Hippocampal formation (tissue), 2 donors: ENCODE results near the gene LILRA1.
"Not testable (repeated sequence)": the region's sequence is repeated elsewhere in the genome, so short reads cannot be mapped to it uniquely, and the experiment has no call there.

ENCODE experiments used
- DNase-seq, 2 donors: peaks; one replicate each; lab custom pipeline; 2025; lab: John Stamatoyannopoulos, UW

LILRA1 gene

DNA sequence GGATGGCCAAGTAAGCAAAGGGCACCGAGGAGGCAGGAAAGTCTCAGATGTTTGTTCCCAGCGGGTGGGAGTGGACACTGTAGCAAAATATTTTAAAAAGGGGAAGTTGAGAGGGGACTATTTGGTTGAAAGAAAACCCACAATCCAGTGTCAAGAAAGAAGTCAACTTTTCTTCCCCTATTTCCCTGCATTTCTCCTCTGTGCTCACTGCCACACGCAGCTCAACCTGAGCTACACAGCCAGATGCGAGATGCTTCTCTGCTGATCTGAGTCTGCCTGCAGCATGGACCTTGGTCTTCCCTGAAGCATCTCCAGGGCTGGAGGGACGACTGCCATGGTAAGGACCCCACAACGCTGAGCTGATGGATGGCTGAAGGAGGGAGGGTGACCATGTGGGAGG is at the start of gene LILRA1:
LILRA1 (plus strand) TSS at position 188 of the 400 bp plus-strand sequence. CDS start 613 bp downstream, outside the sequence.
- not testable (repeated sequence) for DNase-seq

DNA sequence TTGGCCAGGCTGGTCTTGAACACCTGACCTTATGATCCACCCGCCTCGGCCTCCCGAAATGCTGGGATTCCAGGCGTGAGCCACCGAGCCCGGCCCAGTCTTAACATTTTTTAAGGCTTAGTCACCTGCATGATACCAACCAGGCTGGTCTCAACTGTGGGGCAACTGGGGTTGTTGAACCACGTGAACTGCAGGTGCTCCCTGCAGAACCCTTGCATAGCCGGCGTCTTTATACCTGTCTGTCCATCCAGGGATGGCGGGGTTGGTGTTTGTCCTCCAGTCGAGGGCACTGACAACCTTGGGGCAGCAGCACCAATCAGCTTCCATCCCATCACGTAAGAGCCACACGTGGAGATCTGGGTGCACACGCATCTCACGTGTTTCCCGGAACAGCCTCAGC is 44.6 kb upstream of the LILRA1 start:
- DNase-seq, result no peak

DNA sequence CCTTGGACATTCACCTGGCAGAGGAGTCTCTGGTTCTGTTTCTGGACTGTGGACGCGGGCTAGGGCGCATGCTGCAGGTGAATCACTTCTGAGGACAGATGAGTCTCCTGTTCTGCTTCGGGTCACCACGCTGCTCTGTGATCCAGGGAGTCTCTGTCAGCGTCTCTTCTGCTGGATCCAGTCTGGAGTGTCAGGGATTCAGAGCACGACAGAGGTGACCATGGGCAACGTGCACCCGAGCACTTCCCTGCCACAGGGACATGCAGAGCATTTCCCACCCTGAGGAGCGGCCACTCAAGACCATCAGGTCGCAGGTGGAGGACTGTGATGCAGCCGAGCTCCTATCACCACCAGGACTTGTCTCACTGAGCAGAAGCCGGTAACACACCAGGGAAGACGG is 44.2 kb upstream of the LILRA1 start:
- DNase-seq, result no peak

DNA sequence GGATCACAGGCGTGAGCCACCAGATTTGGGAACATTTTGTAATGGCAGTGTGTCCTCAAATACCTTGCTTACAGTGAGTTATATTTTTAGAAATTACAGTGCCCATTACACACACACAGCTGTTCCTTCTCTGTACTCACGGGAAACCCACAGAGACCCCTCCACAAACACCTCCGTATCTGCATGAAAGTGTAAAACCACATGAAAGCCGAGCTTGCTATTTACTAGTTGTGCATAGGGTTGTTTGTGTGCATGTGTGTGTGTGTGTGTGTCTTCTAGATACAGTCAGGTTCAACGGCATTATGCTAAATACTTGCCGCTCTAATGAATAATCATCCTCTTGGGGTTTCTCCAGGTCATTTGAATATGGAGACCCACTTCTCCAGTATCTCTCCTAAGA is 42.1 kb upstream of the LILRA1 start:
- no peak for DNase-seq

DNA sequence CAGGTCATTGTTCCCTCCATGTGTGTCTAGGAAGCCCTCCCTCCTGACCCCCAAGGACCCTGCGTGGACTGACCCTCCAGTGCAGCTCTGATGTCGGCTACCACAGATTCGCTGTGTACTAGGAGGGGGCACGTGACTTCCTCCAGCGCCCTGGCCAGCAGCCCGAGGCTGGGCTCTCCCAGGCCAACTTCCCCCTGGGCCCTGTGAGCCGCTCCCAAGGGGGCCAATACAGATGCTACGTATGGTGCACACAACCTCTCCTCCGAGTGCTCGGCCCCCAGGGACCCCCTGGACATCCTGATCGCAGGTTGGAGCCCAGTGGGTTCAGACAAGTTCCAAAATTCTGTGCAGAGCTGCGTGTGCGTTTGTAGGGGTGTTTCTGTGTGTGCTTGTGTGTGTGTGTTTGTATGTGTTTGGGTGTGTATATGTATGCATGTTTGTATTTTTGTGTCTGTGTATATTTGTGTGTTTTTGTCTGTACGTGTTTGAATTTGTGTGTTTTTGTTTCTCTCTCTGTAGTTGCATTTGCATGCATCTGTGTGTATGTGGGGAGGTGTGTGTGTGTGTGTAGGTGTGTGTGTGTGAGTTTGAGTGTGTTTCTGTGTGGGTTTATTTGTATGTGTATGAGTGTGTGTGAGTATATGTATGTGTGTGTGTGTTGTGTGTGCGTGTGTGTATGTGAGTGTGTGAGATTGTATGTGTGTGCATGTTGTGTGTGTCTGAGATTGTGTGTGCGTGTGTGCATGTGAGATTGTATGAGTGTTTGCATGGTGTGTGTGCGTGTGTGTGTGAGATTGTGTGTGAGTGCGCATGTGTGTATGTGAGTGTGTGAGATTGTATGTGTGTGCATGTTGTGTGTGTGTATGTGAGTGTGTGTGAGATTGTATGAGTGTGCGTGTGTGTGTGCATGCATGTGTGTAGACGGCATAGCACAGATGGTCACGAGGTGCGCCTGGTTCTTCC is 41.2 kb upstream of the LILRA1 start:
- no peak for DNase-seq

DNA sequence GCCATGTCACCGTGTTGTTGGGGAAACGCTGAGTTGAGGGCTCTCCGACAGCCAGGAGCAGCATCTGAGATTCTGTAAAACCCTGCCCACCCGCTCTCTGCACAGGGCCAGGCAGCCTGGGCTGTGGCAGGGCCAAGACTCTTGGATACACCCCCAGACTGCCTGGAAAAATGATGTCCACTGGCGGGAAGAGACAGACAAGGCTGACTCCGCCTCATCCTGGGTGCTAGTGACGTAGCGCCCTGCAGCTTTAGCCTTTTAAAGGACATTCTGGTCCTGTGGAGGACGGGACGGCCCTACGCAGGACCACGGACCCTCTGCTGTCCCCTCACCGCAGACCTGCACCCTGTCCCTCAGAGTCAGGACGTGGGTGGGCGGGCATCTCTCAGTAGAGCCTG is 40.5 kb upstream of the LILRA1 start:
- DNase-seq, result no peak

DNA sequence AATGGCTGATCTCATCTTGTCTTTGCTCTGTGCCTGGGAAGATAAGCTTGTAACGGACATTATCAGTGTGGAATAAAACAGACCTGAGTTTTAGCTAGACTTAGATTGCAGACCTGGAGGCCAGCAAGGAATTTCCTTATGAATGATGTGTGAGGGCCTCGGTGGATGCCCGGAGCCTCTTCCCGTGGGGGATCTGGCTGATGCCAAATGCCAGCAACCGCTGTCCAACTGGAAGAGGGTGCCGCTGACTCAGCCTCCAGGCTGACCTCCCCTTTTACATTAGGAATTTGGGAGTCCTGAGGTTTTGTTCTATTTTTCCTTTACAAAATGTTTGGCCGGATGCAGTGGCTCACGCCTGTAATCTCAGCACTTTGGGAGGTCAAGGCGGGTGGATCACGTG is 39.4 kb upstream of the LILRA1 start:
- DNase-seq, result no peak

DNA sequence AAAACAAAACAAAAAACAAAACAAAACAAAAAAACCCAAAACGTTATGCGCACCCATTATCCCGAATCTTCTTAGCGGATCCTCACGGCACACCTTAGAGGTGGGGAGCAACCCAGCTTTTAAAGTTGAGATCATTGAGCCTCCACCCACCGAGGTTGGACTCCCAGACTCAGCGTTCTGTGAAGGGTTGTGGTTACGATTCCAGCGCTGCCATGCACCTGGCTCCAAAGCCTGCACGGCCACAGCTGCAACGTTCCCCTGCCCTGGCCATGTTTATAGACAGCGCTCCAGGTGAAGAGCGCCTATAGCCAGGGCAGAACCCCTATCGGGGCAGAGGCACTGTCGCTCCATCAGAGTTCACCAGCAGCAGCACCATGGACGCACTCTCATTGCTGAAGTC is 38.5 kb upstream of the LILRA1 start:
- no peak for DNase-seq

DNA sequence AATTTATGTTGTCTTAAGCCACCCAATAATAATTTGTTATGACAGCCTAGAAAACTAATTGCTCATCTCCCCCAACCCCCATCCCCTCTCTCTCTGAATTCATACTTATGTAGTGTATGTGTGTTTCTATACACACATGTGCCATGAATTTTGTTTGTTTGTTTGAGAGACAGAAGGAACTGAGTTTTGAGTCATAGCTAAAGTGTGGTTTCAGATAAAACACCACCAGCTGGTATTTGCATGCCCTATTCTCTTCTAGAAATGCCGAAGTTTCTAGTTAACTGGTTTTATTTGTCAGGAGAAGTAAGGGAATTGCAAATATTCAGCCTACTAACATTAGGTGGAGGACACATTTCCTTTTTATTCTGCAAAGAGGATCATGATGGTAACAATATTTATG is 37.2 kb upstream of the LILRA1 start:
- DNase-seq, result no peak

DNA sequence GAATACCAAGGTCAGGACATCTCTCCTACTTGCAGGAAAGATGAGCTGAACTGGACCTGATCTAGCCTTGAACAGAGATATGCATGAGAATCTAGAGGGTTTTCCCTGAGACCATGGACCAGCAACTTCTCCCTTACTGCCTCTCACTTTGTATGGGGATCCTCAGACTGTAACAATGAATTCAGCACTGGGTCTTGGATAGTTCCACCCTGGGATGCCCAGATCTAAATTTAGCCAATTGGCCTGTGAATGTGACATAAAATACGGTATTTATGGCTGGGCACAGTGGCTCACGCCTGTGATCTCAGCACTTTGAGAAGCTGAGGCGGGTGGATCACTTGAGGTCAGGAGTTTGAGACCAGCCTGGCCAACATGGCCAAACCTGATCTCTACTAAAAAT is 35.1 kb upstream of the LILRA1 start:
- no peak for DNase-seq

DNA sequence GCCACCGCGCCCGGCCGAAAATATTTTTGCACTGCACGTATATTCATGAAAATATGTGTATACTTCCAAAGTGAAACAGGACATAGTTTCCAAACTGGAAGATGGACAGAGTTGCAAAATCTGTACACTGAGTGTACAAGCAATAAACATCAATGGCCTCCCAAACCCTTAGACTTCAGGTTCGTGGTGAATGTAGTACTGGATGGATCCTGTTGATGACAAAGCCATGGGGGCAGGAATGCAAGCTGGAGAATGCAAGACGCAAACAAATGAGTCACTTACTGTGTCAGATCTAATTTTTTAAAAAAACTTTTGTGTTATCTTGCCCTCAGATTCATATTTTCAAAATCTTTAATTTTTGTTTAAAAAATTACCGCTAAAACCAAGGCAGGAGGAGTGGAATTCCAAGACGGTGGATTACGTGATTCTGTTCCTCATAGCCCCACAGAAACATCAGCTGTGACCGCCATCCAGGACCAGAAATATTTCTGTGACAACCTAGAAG is 32.5 kb upstream of the LILRA1 start:
- DNase-seq, result no peak

DNA sequence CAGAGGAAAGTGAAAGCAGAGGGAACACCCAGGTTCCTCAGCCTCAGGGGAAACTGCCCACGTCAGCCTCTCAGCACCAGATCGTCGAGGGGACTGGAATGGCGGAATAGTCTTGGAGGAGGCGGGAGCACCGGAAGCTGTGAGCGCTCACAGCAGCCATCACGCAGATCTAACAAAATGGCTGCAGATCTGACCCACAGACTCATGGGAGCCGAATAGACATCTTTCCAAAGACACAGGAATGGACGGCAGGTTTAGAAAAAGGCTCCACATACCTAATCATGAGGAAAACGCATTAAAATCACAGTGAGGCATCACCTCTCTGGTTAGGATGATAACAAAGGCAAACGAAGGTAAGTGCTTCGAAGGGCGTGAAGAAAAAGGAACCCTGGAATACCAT is 31.6 kb upstream of the LILRA1 start:
- no peak for DNase-seq

DNA sequence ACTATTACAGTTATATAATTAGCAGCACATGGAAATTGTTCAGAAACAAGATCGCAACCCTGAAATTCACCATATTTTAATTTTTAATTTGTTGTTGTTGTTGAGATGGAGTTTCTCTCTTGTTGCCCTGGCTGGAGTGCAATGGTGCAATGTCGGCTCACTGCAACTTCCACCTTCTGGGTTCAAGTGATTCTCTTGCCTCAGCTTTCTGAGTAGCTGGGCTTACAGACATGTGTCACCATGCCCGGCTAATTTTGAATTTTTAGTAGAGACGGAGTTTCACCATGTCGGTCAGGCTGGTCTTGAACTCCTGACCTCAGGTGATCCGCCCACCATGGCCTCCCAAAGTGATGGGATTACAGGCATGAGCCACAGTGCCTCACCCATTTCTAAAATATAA is 30.2 kb upstream of the LILRA1 start:
- DNase-seq, result not testable (repeated sequence)

DNA sequence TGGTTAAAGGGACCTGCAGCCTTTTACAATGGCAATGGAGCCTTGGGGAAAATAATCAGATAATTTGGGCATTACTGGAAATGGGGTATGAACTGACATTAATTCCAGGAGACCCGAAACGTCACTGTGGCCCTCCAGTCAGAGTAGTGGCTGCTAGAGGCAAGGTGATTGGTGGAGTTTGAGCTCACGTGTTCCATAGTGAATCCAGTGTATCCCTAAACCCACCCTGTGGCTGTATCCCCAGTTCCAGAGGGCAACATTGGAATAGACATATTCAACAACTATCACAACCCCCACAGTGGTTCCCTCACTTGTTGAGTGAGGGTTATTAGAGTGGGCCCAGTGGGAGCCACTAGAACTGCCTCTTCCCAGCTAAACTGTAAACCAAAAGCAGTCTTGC is 23.1 kb upstream of the LILRA1 start:
- no peak for DNase-seq

DNA sequence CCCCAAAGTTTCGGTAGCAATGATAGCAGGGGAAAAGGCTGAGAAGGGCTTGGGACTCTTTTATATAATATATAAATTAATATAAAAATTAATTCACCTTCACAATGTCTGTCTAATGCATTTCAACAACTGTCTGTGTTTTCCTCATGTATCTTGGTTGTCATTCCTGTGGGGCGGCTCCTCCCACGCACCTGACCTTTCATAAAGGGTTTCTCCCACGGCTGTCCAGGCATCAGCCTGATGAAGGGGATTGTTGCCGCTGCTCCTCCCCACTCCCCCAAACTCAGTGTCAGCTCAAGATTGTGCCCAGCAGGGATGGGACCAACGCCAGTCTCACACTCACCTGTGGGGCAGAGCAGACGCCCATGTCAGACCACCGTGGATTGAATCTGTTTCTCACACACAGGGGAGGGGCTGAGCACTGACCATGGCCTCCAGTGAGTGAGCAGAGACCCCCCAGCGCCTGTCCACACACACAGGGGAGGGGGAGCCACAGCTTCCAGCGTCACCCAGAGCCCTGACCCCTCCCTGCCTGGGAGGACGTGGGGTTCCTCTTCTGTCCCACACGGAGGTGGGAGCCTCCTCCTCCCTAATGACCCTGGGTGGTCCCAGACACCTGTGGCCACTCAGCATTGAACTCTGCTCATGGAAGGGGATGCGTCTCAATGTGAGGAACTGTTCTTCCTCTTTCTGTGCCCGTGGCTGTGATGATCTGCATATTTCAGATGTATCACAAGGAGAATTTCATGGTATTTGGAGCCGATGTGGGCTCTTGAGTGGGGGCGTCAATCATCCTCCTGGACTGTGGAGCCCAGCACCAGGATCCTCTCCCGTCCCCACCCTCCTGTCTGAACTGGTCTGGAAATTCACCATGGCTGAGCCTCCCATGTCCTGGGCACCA is 21.5 kb upstream of the LILRA1 start:
- not testable (repeated sequence) for DNase-seq

DNA sequence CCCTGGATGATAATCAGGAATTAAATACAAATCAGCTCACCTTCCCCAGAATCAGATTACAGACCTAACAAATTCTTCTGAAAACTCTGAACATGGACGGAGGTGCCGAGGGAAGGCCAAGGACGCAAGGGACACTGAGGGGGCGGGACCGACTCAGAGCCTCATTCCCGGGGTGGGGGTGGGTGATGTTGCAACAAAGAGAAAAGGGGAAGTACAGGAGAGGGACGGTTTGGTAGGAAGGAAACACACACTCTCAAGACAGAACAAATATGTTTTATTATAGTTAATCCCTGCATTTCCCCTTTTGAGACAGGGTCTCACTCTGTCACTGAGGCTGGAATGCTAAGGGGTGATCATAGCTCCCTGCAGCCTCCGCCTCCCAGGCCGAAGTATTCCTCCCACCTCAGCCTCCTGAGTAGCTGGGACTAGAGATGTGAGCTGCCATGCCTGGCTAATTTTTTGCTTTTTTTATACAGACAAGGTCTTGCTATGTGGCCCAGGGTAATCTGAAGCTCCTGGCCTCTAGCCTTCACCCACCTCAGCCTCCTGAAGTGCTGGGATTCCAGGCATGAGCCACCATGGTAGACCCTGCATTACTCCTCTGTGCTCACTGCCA is 20.6 kb upstream of the LILRA1 start:
- DNase-seq, result peak in 1 of 2 donors; percentile 20

DNA sequence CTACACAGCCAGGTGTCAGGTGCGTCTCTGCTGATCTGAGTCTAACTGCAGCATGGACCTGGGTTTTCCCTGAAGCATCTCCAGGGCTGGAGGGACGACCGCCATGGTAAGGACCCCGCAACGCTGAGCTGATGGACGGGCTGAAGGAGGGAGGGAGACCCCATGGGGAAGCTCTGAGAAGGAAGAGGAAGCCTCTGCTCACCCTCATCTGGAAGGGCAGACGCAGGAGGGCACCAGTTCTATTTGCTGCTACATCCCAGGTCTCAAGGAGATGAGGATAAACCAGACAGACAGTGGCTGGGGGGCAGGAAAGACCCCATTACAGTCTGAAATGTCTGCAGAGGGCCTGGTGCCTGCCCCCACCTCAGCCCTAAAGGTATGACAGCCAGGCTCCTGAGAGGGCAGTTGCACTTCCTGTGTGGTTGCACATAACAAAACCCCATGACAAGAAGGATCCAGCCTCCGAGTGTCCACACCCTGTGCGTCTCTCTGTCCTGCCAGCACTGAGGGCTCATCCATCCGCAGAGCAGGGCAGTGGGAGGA is 20.0 kb upstream of the LILRA1 start, which contains the start of gene LILRA2:
LILRA2 (plus strand) TSS at position 461 of the 543 bp plus-strand sequence. CDS start 89 bp downstream, outside the sequence.
- DNase-seq, result no peak

DNA sequence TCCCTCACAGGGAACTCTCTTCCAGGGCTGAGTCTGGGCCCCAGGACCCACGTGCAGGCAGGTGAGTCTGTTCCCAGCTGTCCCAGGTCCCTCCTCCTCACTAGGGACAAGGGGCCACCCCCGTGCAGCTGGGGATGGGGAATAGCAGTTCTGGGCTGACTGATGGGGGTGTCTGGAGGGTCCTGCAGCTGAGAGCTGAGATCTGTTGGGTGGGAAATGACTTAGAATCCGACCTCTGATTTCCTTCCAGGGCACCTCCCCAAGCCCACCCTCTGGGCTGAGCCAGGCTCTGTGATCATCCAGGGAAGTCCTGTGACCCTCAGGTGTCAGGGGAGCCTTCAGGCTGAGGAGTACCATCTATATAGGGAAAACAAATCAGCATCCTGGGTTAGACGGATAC is 19.4 kb upstream of the LILRA1 start:
- no peak for DNase-seq

DNA sequence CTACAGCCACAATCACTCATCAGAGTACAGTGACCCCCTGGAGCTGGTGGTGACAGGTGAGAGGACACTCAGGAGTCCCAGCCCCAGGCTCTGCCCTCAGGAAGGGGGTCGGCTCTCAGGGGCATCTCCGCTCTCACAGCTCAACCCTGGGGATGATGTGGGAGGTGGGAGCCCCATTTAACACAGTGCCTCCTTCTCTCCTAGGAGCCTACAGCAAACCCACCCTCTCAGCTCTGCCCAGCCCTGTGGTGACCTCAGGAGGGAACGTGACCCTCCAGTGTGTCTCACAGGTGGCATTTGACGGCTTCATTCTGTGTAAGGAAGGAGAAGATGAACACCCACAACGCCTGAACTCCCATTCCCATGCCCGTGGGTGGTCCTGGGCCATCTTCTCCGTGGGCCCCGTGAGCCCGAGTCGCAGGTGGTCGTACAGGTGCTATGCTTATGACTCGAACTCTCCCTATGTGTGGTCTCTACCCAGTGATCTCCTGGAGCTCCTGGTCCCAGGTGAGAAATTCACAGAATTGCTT is 18.8 kb upstream of the LILRA1 start:
- no peak for DNase-seq

DNA sequence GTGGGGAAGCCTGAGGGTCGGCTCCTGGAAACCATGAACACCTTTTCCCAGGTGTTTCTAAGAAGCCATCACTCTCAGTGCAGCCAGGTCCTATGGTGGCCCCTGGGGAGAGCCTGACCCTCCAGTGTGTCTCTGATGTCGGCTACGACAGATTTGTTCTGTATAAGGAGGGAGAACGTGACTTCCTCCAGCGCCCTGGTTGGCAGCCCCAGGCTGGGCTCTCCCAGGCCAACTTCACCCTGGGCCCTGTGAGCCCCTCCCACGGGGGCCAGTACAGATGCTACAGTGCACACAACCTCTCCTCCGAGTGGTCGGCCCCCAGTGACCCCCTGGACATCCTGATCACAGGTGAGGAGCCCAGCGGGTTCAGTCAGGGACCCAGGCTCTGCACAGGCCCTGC is 18.2 kb upstream of the LILRA1 start:
- not testable (repeated sequence) for DNase-seq

DNA sequence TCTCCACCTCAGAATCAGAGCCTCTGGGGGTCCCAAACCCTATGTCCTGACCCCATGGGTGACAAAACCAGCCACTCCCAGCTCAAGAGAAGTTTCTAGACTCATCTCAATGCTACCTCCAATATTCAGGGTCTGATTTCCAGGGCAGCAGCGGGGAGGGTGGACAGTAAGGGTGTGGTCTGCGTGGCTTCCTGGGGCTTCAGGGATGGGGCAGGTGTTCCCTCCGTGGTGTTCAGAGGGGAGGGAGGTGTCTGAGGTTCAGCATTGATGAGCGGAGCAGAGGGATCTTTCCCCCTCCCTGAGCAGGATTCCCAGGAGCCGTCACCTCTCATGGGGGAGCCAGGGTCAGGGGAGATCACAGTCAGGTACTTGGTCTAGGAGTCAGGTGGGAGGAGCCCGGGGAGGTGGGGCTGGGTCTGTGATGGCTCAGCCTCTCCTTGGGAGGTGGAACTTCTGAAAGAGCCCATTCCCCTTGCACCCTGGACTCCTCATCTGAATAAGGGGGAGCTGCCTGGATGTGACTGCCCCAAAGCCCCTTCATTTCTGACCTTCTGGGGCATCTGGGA is 16.9 kb upstream of the LILRA1 start:
- no peak for DNase-seq
